A549 (cell line): ENCODE results near the gene PHTF1. TPM values are rescaled to one million over a fixed set of nuclear protein-coding genes. Genes with fewer than 3 reads are reported as not detected.
"Not testable (repeated sequence)": the region's sequence is repeated elsewhere in the genome, so short reads cannot be mapped to it uniquely, and the experiment has no call there.

Source experiments
- ATAC-seq, 2 experiments: fragments of 200-7000 bp in 1 of 2; fragments of >200 bp in 1 of 2; cut with Nextera tagmentation in 1 of 2; cut with Tn5 transposase in 1 of 2; 3 replicates each; pipeline versions ENCODE4 v1.8.0 to v1.9.1; 2018 to 2020; ENCODE audit warnings: mild to moderate bottlenecking in 1 of 2, moderate library complexity in 1 of 2
- CTCF ChIA-PET: fragments of 300-600 bp; sonication (Branson Sonifier 250); formaldehyde crosslinking; extraction: SDS; loops from one replicate; lab custom pipeline; 2021; ENCODE audit warnings: antibody characterized with exemption, inconsistent platforms; lab: Yijun Ruan, JAX
- POLR2A ChIA-PET: fragments of 350-600 bp; formaldehyde crosslinking; extraction: SDS; loops from one replicate; lab custom pipeline; 2021; ENCODE audit warnings: antibody characterized with exemption, inconsistent platforms; lab: Yijun Ruan, JAX
- DNase-seq, 2 experiments: peaks; one replicate each; pipeline versions ENCODE4 v3.0.0 to v3.0.0-alpha.2; 2011 to 2016; ENCODE audit warnings: low read depth in 1 of 2, low spot score in 1 of 2
- FAIRE-seq: peaks from 2 replicates; lab custom pipeline; 2011; peaks lifted over from hg19 to GRCh38; lab: Jason Lieb, UNC
- H3K27ac ChIP-seq, 2 experiments: fragments of >200 bp; sonication (Bioruptor Twin); formaldehyde crosslinking; 3 replicates each; pipeline ENCODE4 v1.5.1; 2016 to 2017
- H3K4me1 ChIP-seq: fragments of >200 bp; sonication (Bioruptor Twin); formaldehyde crosslinking; 3 replicates; pipeline ENCODE4 v1.6.1; 2016
- H3K4me2 ChIP-seq: fragments of >200 bp; sonication (Bioruptor Twin); formaldehyde crosslinking; 3 replicates; pipeline ENCODE4 v1.6.1; 2016
- H3K4me3 ChIP-seq: fragments of >200 bp; sonication (Bioruptor Twin); formaldehyde crosslinking; 3 replicates; pipeline ENCODE4 v1.5.1; 2016
- H3K9me3 ChIP-seq: fragments of >200 bp; sonication (Bioruptor Twin); formaldehyde crosslinking; 3 replicates; pipeline ENCODE4 v1.6.1; 2016
- BCL3 ChIP-seq: fragments of >200 bp; sonication (Bioruptor Twin); formaldehyde crosslinking; IDR thresholded peaks from 3 replicates; pipeline ENCODE4 v1.6.1; 2016
- BHLHE40 ChIP-seq: IDR thresholded peaks from 2 replicates; pipeline ENCODE4 v1.6.1; 2012; ENCODE audit warnings: low read depth, low read length, inconsistent platforms
- CEBPB ChIP-seq, 2 experiments: fragments of >200 bp in 1 of 2; sonication (Bioruptor Twin) in 1 of 2; formaldehyde crosslinking in 1 of 2; IDR thresholded peaks; 2 replicates each; pipeline ENCODE4 v1.6.1; 2012 to 2016
- CHD2 ChIP-seq: fragments of 150-350 bp; IDR thresholded peaks from 2 replicates; pipeline ENCODE4 v1.6.1; 2014; ENCODE audit warnings: low read length; ENCODE audit not compliant: partially characterized antibody
- E2F6 ChIP-seq: IDR thresholded peaks from 2 replicates; pipeline ENCODE4 v1.6.1; 2012; ENCODE audit warnings: low read depth, borderline replicate concordance
- EHF ChIP-seq: fragments of 250-450 bp; sonication (Bioruptor Pico); IDR thresholded peaks from 2 replicates; pipeline ENCODE4 v1.5.0; 2020; ENCODE audit warnings: mild to moderate bottlenecking
- EP300 ChIP-seq, 2 experiments: fragments of >200 bp; sonication (Bioruptor Twin); formaldehyde crosslinking; IDR thresholded peaks; 2 replicates in 1 of 2; 3 replicates in 1 of 2; pipeline ENCODE4 v1.6.1; 2016 to 2017
- FOSB ChIP-seq: fragments of 250-450 bp; sonication (Bioruptor Pico); IDR thresholded peaks from 2 replicates; pipeline ENCODE4 v1.5.0; 2020; ENCODE audit warnings: mild to moderate bottlenecking, moderate library complexity
- FOSL2 ChIP-seq, 2 experiments: fragments of 450-650 bp in 1 of 2; fragments of >200 bp in 1 of 2; sonication (Bioruptor Twin) in 1 of 2; formaldehyde crosslinking; IDR thresholded peaks; 2 replicates each; pipeline versions ENCODE4 v1.5.0 to v1.6.1; 2016 to 2020; ENCODE audit warnings: mild to moderate bottlenecking in 1 of 2, moderate library complexity in 1 of 2
- HDAC2 ChIP-seq: fragments of 200-600 bp; sonication (generic); IDR thresholded peaks from 2 replicates; pipeline ENCODE4 v1.6.1; 2016
- HEYL ChIP-seq: fragments of 250-450 bp; sonication (Bioruptor Pico); IDR thresholded peaks from 2 replicates; pipeline ENCODE4 v1.8.0; 2021; ENCODE audit warnings: mild to moderate bottlenecking, moderate library complexity
- HOXB13 ChIP-seq: fragments of 250-450 bp; sonication (Bioruptor Pico); IDR thresholded peaks from 2 replicates; pipeline ENCODE4 v1.5.0; 2020; ENCODE audit warnings: low read depth, mild to moderate bottlenecking, moderate library complexity
- MAFK ChIP-seq: fragments of 450-650 bp; IDR thresholded peaks from 2 replicates; pipeline ENCODE4 v1.6.1; 2014; ENCODE audit not compliant: partially characterized antibody
- NR3C1 ChIP-seq: fragments of >200 bp; sonication (Bioruptor Twin); formaldehyde crosslinking; IDR thresholded peaks from 3 replicates; pipeline ENCODE4 v1.6.1; 2017
- POLR2AphosphoS2 ChIP-seq: conservative IDR thresholded peaks from 2 replicates; pipeline ENCODE4 v1.6.1; 2012; ENCODE audit warnings: low read length, improper control_type of control experiment, inconsistent platforms
- RAD21 ChIP-seq, 2 experiments: fragments of >200 bp in 1 of 2; sonication (Bioruptor Twin) in 1 of 2; formaldehyde crosslinking in 1 of 2; IDR thresholded peaks in 1 of 2; conservative IDR thresholded peaks in 1 of 2; 2 replicates in 1 of 2; 3 replicates in 1 of 2; pipeline ENCODE4 v1.6.1; 2012 to 2018; ENCODE audit warnings: inconsistent platforms in 1 of 2
- RARB ChIP-seq: fragments of 250-450 bp; sonication (Bioruptor Pico); IDR thresholded peaks from 2 replicates; pipeline ENCODE4 v1.8.0; 2021; ENCODE audit warnings: mild to moderate bottlenecking, moderate library complexity
- REST ChIP-seq: fragments of 200-600 bp; sonication (generic); IDR thresholded peaks from 2 replicates; pipeline ENCODE4 v1.6.1; 2016; ENCODE audit warnings: antibody characterized with exemption, mild to moderate bottlenecking, moderate library complexity
- RFX5 ChIP-seq: fragments of 450-650 bp; IDR thresholded peaks from 2 replicates; pipeline ENCODE4 v1.7.1; 2014; ENCODE audit warnings: antibody characterized with exemption, mild to moderate bottlenecking, moderate library complexity
- TP53 ChIP-seq: fragments of 250-450 bp; sonication (Bioruptor Pico); IDR thresholded peaks from 2 replicates; pipeline ENCODE4 v1.5.0; 2021; ENCODE audit warnings: mild to moderate bottlenecking, moderate library complexity
- ZNF302 ChIP-seq: fragments of 250-450 bp; sonication (Bioruptor Pico); IDR thresholded peaks from 2 replicates; pipeline ENCODE4 v1.9.0; 2021; ENCODE audit warnings: inconsistent platforms, mild to moderate bottlenecking, moderate library complexity
- ZSCAN20 ChIP-seq: fragments of 250-450 bp; sonication (Bioruptor Pico); IDR thresholded peaks from 2 replicates; pipeline ENCODE4 v1.8.0; 2022; ENCODE audit warnings: mild to moderate bottlenecking, moderate library complexity
- whole genome bisulfite sequencing: methylation state at CpG from one replicate; pipeline ENCODE4 v1.1.6; 2017; ENCODE audit errors: missing lambda C conversion rate; 5-methylcytosine and 5-hydroxymethylcytosine counted together
- polyA plus RNA-seq, 4 experiments: library from polyadenylated mRNA; depleted of rRNA in 3 of 4; stranded (reverse); fragments of >200 nt; fragmentation: RNase III in 1 of 4; extraction: RNeasy Plus Mini Kit Qiagen cat#74134 plus additional on column Dnase treatment in 1 of 4; gene quantifications; 2 replicates in 3 of 4; 3 replicates in 1 of 4; pipeline ENCODE4 v1.2.3, GENCODE V29; 2011 to 2017
- TF ChIP-seq, protein P1 (sequence below): fragments of 150-350 bp; IDR thresholded peaks from 2 replicates; pipeline ENCODE4 v1.6.1; 2014; ENCODE audit warnings: low read depth, mild to moderate bottlenecking, low read length

Gene PHTF1
- polyA plus RNA-seq, 2 of the 4 experiments (the other 2 are of a cell fraction): 17.0 to 17.1 TPM

GRCh38 chr1:113756461-113756860 is 2.8 kb downstream of the PHTF1 start:
- H3K4me2 ChIP-seq: peak overlapping the region; percentile 76
- H3K27ac ChIP-seq: no peak overlapping the region
- H3K9me3 ChIP-seq: no peaks in the 10 kb centered on the region
- DNase-seq (no peak), FAIRE-seq (no peak), ATAC-seq (no peak)
- 94% methylated on average over 1 of the region's 1 CpG for WGBS
- H3K4me3 ChIP-seq: no peak overlapping the region
- POLR2A ChIA-PET: no interaction called here
- CTCF ChIA-PET: no interaction called here
- H3K4me1 ChIP-seq: peaks cover 12% of the 10 kb centered on the region
- no peak for TF ChIP-seq CHD2
- no peak for TF ChIP-seq HEYL (CRISPR knock-in tag)
- no peak for TF ChIP-seq RARB (CRISPR knock-in tag)
- no peak for TF ChIP-seq ZSCAN20 (CRISPR knock-in tag)
- no peak for TF ChIP-seq CEBPB (IDR thresholded peaks at IDR 0.05)
- TF ChIP-seq ZNF302: no peak
- TF ChIP-seq MAFK: no peak
- TF ChIP-seq TP53 (CRISPR knock-in tag): no peak

DNA sequence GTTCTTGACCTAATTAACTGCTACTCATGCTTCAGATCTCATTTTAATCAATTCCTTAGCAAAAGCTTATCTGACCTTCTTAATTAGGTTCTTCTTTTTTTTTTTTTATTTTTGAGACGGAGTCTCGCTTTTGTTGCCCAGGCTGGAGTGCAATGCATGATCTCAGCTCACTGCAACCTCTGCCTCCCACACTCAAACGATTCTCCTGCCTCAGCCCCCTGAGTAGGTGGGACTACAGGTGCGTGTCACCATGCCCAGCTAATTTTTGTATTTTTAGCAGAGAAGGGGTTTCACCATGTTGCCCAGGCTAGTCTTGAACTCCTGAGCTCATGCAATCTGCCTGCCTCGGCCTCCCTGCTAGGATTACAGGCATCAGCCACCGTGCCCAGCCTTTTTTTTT is 6.0 kb downstream of the PHTF1 start:
- FAIRE-seq, H3K4me3 ChIP-seq, DNase-seq, H3K4me2 ChIP-seq, POLR2A ChIA-PET, H3K27ac ChIP-seq, ATAC-seq, H3K9me3 ChIP-seq, CTCF ChIA-PET: not testable (repeated sequence)
- WGBS: 93% methylated on average over 6 of the region's 6 CpGs
- peaks cover 12% of the 10 kb centered on the region for H3K4me1 ChIP-seq

- ATAC-seq (no peak), FAIRE-seq (no peak), DNase-seq (no peak)
- 97% methylated on average over 1 of the region's 1 CpG for WGBS
- peaks cover 3% of the 10 kb centered on the region; the same call in 2 of the 3 replicates for H3K4me1 ChIP-seq
- no peak overlapping the region for H3K4me3 ChIP-seq
- ChIA-PET CTCF (no interaction called here), POLR2A (no interaction called here)
- TF ChIP-seq FOSL2 (IDR thresholded peaks at IDR 0.05) (no peak), FOSL2 (CRISPR knock-in tag; IDR thresholded peaks at IDR 0.05) (no peak), POLR2AphosphoS2 (no peak), E2F6 (no peak), RARB (CRISPR knock-in tag) (no peak), NR3C1 (no peak), BHLHE40 (no peak), HOXB13 (CRISPR knock-in tag) (no peak), EP300 (IDR thresholded peaks at IDR 0.05) (no peak), BCL3 (no peak), REST (no peak), HDAC2 (no peak), FOSB (CRISPR knock-in tag) (no peak), RFX5 (no peak), RAD21 (conservative IDR thresholded peaks at IDR 0.05 in 1 of 2, IDR thresholded peaks at IDR 0.05 in 1 of 2) (no peak), EHF (CRISPR knock-in tag) (no peak)
- TF ChIP-seq, protein P1, sequence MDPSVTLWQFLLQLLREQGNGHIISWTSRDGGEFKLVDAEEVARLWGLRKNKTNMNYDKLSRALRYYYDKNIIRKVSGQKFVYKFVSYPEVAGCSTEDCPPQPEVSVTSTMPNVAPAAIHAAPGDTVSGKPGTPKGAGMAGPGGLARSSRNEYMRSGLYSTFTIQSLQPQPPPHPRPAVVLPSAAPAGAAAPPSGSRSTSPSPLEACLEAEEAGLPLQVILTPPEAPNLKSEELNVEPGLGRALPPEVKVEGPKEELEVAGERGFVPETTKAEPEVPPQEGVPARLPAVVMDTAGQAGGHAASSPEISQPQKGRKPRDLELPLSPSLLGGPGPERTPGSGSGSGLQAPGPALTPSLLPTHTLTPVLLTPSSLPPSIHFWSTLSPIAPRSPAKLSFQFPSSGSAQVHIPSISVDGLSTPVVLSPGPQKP: no peak
- no peaks in the 10 kb centered on the region for H3K9me3 ChIP-seq
- H3K4me2 ChIP-seq: no peak overlapping the region
- no peak overlapping the region for H3K27ac ChIP-seq
These were observed 7.8 kb downstream of the PHTF1 start for GRCh38 chr1:113751516-113751915.
